HG03460 (cell line): ENCODE data around the gene TBX2.

Experiments
- ATAC-seq: cut with Tn5 transposase; IDR thresholded peaks from one replicate; pipeline ENCODE4 v1.9.1; 2021; ENCODE audit not compliant: unreplicated experiment

The TBX2 gene

DNA sequence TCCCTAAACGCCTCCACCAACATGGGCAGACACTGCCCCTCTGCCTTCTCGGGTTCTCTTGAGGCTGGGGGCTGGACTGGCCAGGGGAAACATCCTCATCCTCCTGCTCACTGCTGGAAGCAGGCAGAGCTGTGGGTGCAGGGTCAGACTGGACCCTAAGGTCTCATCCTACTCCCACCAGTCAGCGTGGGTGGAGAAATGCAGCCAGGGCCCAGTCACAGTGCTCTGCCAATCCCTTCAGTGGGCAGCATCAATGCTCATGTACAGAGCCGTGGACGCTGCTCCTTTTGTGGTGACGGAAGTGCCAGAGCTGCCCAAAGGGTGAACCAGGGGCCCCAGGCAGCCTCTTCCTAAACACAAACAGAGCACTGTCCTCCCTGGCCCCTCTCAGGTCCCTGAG is 13.4 kb upstream of the TBX2 start:
- no peak for ATAC-seq

- no peak for ATAC-seq
These were observed 12.6 kb upstream of the TBX2 start for GRCh38 chr17:61387011-61387410.

GRCh38 chr17:61387511-61388305 is 11.9 kb upstream of the TBX2 start:
- ATAC-seq, result no peak

GRCh38 chr17:61388561-61389356 is 10.9 kb upstream of the TBX2 start:
- ATAC-seq, result no peak

DNA sequence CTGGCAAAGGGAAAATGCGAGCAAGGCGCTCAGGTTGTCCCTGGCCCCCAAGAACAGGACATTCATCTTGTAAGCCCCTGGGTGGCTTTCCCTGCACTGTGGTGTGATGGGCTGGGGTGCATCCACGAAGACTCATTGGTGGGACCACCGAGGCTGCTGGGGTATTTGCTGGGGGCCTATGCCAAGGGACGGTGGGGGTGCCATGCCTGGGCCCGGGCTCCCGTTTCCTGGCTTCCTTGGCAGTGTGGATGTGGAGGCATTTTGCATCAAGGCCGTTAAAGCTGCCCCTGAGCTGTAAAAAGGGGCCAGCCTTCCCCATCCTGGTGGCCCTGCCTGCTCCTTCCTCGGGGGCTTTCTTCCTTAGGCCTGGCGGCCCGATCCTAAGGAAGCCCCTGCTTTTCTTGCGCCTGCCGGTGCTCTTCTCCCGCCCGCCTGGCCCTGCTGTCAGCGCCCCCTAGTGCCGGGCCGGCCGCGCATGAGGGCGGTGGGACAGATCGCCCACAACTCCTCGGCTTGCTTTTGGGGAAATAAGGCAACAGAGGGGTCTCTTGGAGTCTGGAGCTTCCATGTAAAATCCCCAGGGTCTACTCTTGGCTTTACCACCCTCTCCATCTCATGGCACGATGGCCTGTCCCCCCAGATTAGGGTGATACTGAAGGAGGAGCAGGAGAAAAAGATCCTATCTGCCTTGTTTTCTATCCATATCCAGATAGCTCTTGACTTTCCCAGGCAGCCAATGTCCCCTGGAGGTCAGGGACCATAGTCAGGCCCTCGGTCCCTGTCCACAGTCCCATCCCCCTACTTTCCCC is 9.8 kb upstream of the TBX2 start:
- ATAC-seq, result no peak

GRCh38 chr17:61390479-61390791 is 9.2 kb upstream of the TBX2 start:
- ATAC-seq, result no peak

- ATAC-seq, result no peak
These were observed 7.9 kb upstream of the TBX2 start for GRCh38 chr17:61391595-61392291.

DNA sequence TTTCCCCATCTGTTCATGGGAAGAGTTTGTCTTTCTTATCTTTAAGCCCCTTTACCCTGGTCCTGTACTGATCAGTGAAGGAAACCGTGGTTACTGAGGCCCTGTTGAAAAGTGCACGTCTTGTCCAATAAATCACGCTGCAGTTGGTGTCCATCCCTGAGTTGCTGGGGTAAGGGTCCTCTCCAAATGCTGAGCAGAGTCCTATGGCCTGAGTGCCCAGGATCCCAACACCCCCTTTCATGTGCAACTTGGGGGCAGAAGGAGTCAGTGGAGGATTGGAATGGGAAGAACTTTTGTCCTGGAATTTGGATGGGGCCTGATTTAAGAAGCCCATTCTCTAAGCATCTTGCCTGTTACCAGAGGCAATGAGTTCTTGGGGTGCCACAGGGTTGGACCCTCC is 7.0 kb upstream of the TBX2 start:
- no peak for ATAC-seq

DNA sequence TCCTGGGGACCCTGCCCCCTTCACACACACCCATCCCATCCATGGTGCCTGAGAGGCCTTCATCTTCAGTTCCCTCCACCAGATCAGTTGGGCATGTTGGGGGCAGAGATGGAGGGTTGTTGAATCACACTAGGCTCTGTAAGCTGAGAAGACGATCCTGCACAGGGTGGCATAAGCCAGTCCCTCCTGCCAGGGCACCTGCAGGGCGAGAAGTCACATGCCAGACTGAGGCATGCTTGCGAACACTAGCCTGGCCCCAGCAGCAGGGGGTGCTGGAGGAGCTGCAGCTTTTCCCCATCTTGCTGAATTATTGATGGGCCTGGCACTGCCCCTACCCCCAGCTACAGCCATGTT is 6.1 kb upstream of the TBX2 start:
- ATAC-seq, result no peak

GRCh38 chr17:61393904-61394629 is 5.6 kb upstream of the TBX2 start:
- no peak for ATAC-seq

GRCh38 chr17:61394630-61395408 is 4.8 kb upstream of the TBX2 start:
- no peak for ATAC-seq

GRCh38 chr17:61395409-61395982 is 4.1 kb upstream of the TBX2 start:
- ATAC-seq, result no peak

GRCh38 chr17:61395983-61396585 is 3.6 kb upstream of the TBX2 start:
- ATAC-seq, result no peak

DNA sequence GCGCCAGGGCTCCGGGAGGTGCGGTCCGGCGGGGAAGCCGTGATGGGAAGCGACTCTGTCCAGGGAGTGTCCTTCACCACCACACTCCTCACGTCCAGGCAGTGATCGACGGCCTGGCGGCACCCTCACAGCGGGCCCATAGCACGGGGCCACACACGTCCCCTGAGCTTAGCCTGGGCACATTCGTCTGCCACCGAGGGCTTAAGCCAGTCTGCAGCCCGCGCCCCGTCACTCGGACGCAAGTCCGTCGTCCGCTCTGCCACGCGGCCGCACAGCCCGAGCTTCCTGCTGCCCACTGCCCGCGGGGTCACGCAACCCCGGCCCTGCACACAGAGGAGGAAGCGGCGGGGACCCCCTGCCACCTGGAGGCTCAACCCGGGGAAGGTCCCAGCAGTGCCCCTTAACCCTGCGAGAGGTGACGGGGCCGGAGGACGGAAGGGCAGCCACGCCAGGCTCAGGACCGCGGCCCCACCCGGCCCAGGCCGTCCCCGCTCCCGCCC is 3.0 kb upstream of the TBX2 start:
- no peak for ATAC-seq

DNA sequence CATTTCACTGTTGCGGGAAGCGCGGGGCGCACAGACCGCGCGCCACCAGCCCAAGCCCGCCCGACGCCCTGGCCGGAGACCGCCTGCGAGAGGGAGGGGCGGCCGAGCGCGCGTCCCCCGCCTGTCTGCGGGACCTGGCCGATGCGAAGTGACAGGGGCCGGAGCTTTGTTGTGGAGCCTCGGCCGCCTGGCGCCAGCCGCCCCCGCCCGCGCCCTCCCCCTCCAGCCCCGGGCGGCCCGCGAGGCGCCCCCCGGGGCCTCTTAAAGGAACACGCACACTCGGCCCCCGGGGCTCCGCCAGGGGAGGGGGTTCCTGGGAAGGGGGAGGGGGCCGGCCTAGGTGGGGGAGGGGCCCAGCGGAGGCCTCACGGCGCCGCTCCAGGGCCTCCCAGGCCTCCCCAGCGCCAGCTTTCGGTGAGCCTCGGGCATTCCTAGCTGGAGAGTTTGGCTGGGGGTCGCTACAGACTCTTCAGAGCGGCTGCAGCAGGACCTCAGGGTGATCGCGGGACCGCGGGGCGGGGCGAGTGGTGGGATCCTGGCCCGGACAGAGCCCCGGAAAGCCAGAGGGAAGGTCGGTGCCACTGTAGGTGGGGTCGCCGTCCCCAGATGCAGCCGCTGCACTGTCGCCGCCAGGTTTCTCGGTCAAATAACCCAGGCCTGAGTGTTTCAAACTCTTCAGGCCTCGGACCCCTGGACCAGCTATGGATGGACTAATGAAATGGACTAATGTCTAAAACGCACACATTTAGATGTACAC is 2.4 kb upstream of the TBX2 start:
- ATAC-seq, result no peak

- no peak for ATAC-seq
These were observed 917 bp upstream of the TBX2 start for GRCh38 chr17:61398721-61399130.

GRCh38 chr17:61400066-61400716 is 548 bp downstream of the TBX2 start:
- ATAC-seq, result no peak
